GM18526 (cell line): ENCODE data around the gene ZNF281.

Source experiments
- POLR2A ChIP-seq: IDR thresholded peaks from 3 replicates; pipeline ENCODE4 v1.6.1; 2011; ENCODE audit not compliant: insufficient read length; ENCODE audit errors: extremely low read depth

ZNF281 gene

GRCh38 chr1:200359610-200360163 lies 50.1 kb downstream of the ZNF281 start:
- TF ChIP-seq POLR2A: no peak

- no peak for TF ChIP-seq POLR2A
Measured at GRCh38 chr1:200355801-200356200, 54.0 kb downstream of the ZNF281 start.
